T47D (cell line): Measurements from ENCODE around the gene ZNF784.

Experiments used
- DNase-seq, 2 experiments: peaks; one replicate each; pipeline versions ENCODE4 v3.0.0 to v3.0.0-alpha.2; 2011 to 2012; ENCODE audit warnings: low read depth in 1 of 2, low spot score in 1 of 2
- JUND ChIP-seq: IDR thresholded peaks from 2 replicates; pipeline ENCODE4 v1.6.1; 2012; ENCODE audit warnings: low read depth
- in situ Hi-C: cut with HindIII; loops from 2 replicates; pipeline ENCODE4 v1.10.0; 2016; ENCODE audit warnings: low sequenced_read_pairs, low pct_unique_long_range_greater_than_20kb

The ZNF784 gene

GRCh38 chr19:55619286-55619685 is 5.1 kb downstream of the ZNF784 start:
- no peak for DNase-seq
- TF ChIP-seq JUND: no peak
- in situ Hi-C loops: no loop called here

GRCh38 chr19:55618426-55618825 is 5.9 kb downstream of the ZNF784 start:
- no peak for TF ChIP-seq JUND
- in situ Hi-C loops: no loop called here
- no peak for DNase-seq

GRCh38 chr19:55617426-55617825 is 6.9 kb downstream of the ZNF784 start:
- DNase-seq: no peak
- in situ Hi-C loops: no loop called here
- no peak for TF ChIP-seq JUND

GRCh38 chr19:55616395-55616875 is 7.9 kb downstream of the ZNF784 start:
- TF ChIP-seq JUND: no peak
- no peak for DNase-seq
- in situ Hi-C loops: no loop called here

GRCh38 chr19:55615543-55616394 is 8.6 kb downstream of the ZNF784 start:
- in situ Hi-C loops: no loop called here
- DNase-seq: no peak
- no peak for TF ChIP-seq JUND

DNA sequence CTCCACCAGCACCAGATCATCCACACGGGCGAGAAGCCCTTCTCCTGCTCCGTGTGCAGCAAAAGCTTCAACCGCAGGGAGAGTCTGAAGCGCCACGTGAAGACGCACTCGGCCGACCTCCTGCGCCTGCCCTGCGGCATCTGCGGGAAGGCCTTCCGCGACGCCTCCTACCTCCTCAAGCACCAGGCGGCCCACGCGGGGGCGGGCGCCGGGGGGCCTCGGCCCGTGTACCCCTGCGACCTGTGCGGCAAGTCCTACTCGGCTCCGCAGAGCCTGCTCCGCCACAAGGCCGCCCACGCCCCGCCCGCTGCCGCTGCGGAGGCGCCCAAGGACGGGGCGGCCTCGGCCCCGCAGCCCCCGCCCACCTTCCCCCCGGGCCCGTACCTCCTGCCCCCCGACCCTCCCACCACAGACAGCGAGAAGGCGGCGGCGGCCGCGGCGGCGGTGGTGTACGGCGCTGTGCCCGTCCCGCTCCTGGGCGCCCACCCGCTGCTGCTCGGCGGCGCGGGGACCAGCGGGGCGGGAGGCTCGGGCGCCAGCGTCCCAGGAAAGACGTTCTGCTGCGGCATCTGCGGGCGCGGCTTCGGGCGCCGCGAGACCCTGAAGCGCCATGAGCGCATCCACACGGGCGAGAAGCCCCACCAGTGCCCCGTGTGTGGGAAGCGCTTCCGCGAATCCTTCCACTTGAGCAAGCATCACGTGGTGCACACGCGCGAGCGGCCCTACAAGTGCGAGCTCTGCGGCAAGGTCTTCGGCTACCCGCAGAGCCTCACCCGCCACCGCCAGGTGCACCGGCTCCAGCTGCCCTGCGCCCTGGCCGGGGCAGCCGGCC is 9.4 kb downstream of the ZNF784 start:
- in situ Hi-C loops: no loop called here
- TF ChIP-seq JUND: no peak
- no peak for DNase-seq

DNA sequence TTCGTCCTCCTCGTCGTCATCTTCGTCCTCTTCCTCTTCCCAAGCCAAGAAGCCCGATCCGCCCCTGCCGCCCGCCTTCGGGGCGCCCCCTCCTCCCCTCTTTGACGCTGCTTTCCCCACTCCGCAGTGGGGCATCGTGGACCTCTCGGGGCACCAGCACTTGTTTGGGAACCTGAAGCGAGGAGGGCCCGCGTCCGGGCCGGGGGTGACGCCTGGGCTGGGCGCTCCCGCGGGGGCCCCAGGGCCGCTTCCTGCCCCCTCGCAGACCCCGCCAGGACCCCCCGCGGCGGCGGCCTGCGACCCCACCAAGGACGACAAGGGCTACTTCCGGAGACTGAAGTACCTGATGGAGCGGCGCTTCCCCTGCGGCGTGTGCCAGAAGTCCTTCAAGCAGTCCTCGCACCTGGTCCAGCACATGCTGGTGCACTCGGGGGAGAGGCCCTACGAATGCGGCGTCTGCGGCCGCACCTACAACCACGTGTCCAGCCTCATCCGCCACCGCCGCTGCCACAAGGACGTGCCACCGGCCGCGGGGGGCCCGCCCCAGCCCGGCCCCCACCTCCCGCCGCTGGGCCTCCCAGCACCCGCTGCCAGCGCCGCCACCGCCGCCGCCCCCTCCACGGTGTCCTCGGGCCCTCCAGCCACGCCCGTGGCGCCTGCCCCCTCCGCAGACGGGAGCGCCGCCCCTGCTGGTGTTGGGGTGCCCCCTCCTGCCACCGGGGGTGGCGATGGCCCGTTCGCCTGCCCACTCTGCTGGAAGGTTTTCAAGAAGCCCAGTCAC is 10.2 kb downstream of the ZNF784 start:
- in situ Hi-C loops: no loop called here

GRCh38 chr19:55613396-55613795 is 11.0 kb downstream of the ZNF784 start:
- in situ Hi-C loops: no loop called here
- TF ChIP-seq JUND: no peak
- DNase-seq: no peak

More for the DNA sequence above, 10.2 kb downstream of the ZNF784 start:
- DNase-seq: no peak
- no peak for TF ChIP-seq JUND

DNA sequence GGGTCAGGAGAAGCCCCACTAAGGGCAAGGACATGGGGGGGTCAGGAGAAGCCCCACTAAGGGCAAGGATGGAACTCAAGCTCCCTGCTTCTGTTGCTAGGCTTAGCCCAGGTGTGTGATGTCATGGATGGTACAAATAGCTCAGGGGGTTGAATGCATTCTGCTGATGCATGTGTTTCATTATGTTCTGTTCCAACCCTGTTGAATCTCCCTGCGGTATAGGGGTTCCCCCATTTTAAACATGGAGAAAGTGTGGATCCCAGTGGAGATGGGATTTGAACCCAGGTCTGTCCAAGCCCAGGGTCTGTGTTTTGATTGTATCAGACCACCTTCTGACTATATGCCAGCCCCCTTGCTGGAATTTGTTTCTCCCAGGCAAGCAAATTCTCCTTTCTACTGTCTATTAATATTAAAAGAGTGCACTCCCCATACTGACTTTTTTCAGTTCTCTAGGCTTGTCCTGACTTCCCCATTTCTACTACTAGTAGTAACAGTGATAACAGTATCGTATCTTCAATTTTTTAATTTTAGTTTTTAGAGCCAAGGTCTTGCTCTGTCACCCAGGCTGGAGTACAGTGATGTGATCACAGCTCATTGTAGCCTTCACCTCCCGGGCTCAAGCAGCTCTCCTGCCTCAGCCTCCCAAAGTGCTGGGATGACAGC is 12.3 kb downstream of the ZNF784 start:
- no peak for DNase-seq
- in situ Hi-C loops: no loop called here
- no peak for TF ChIP-seq JUND

DNA sequence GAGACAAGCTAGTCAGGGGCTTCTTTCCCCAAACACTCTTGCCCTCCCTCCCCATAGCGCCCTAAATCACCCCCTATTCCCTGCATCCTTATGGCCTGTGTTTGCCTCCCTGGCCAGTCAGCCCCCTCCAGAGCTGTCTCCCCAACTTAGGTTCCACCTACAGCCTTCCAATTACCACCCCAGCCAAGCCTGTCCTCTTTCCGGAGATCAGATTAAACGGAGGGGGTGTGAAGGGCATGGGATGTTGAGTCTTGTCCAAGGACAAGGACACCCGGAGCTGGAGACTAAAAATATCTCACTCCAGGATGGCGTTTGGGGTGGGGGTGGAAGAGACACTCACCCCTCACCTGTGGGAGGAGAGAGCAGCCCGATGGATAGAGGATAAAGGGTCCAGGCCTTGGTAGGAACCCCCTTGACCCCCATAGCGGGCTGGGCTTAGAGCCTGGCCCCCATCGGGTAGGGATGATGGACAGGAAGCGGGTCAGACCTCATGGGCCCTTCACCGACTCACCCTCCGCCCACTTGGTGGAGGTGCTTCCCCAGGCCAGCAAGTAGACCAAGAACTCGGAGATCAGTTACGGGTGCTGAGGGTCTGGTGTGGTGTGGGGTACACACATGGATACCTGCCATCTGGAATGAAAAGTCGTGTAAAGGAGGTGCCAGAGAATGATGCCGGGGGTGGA is 12.9 kb downstream of the ZNF784 start:
- in situ Hi-C loops: no loop called here
- no peak for DNase-seq
- TF ChIP-seq JUND: no peak

GRCh38 chr19:55609326-55609725 is 15.0 kb downstream of the ZNF784 start:
- TF ChIP-seq JUND: no peak
- in situ Hi-C loops: no loop called here
- DNase-seq: no peak

DNA sequence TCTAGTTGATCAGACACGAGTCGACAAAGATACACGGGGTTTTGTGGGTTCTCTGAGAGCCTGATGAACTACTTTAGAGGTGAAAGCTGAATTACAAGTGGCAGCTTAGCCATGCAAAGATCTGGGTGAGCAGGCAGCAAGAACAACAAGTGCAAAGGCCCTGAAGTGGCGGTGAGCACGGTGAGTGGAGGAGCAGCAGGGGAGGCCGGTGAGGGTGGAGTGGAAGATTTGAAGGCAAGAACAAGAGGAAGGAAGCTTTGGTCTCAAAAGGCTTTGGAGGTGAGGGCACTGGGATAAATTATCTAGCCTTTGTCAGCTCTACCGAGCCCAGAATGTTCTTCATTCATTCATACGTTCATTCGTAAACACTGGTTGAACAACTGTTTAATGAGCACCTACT is 17.5 kb downstream of the ZNF784 start:
- TF ChIP-seq JUND: no peak
- in situ Hi-C loops: no loop called here

More for the DNA sequence above, 17.5 kb downstream of the ZNF784 start:
- DNase-seq: no peak
